GM23338 (cell line): ENCODE data around the gene THSD7A. TPM values are rescaled to one million over a fixed set of nuclear protein-coding genes. Genes with fewer than 3 reads are reported as not detected.

ENCODE experiments used
- ATAC-seq: fragments of 200-7000 bp; cut with Tn5 transposase; 3 replicates; pipeline ENCODE4 v1.9.1; 2020
- DNase-seq: peaks from one replicate; pipeline ENCODE4 v3.0.0-alpha.2; 2015; ENCODE audit warnings: low spot score
- H2AFZ ChIP-seq: fragments of 200-600 bp; sonication (generic); 2 replicates; pipeline ENCODE4 v1.8.0; 2016; ENCODE audit warnings: antibody characterized with exemption, mild to moderate bottlenecking, moderate library complexity
- H3F3A ChIP-seq: fragments of 200-600 bp; sonication (generic); replicated peaks from 2 replicates; pipeline ENCODE4 v1.8.0; 2017; ENCODE audit warnings: antibody characterized with exemption, mixed run types, low read depth
- H3K27ac ChIP-seq: fragments of 200-600 bp; sonication (generic); 2 replicates; pipeline ENCODE4 v1.6.1; 2016; ENCODE audit warnings: low read depth
- H3K27me3 ChIP-seq: fragments of 200-600 bp; sonication (generic); 2 replicates; pipeline ENCODE4 v1.8.0; 2016; ENCODE audit warnings: mild to moderate bottlenecking, mixed run types, moderate library complexity; ENCODE audit not compliant: insufficient read depth
- H3K36me3 ChIP-seq: fragments of 200-600 bp; sonication (generic); 2 replicates; pipeline ENCODE4 v1.8.0; 2016; ENCODE audit warnings: mild to moderate bottlenecking; ENCODE audit not compliant: insufficient read depth
- H3K4me1 ChIP-seq: fragments of 200-600 bp; sonication (generic); 2 replicates; pipeline ENCODE4 v1.8.0; 2016; ENCODE audit warnings: mild to moderate bottlenecking, moderate library complexity; ENCODE audit not compliant: insufficient read depth
- H3K4me2 ChIP-seq: fragments of 200-600 bp; sonication (generic); 2 replicates; pipeline ENCODE4 v1.7.1; 2017; ENCODE audit warnings: mixed run types
- H3K4me3 ChIP-seq: fragments of 200-600 bp; sonication (generic); 2 replicates; pipeline ENCODE4 v1.6.1; 2016; ENCODE audit warnings: mixed run types
- H3K79me2 ChIP-seq: fragments of 200-600 bp; sonication (generic); replicated peaks from 2 replicates; pipeline ENCODE4 v1.8.0; 2017; ENCODE audit warnings: mild to moderate bottlenecking; ENCODE audit not compliant: insufficient read depth
- H3K9me2 ChIP-seq: fragments of 200-600 bp; sonication (generic); 2 replicates; pipeline ENCODE4 v1.8.0; 2017; ENCODE audit not compliant: insufficient read depth
- H4K20me1 ChIP-seq: fragments of 200-600 bp; sonication (generic); replicated peaks from 2 replicates; pipeline ENCODE4 v1.8.0; 2017; ENCODE audit warnings: mild to moderate bottlenecking; ENCODE audit not compliant: insufficient read depth
- H3K27ac Mint-ChIP-seq: 2 replicates; pipeline ENCODE4 v1.8.0; 2020; ENCODE audit warnings: inconsistent platforms, mild to moderate bottlenecking, moderate library complexity, mixed read lengths
- H3K27me3 Mint-ChIP-seq: 3 replicates; pipeline ENCODE4 v1.8.0; 2022; ENCODE audit warnings: low read depth, mild to moderate bottlenecking, moderate library complexity, mixed read lengths, inconsistent platforms; ENCODE audit not compliant: insufficient read depth, poor library complexity
- H3K36me3 Mint-ChIP-seq: 3 replicates; pipeline ENCODE4 v1.8.0; 2021; ENCODE audit warnings: low read depth, mild to moderate bottlenecking, inconsistent platforms, moderate library complexity, mixed read lengths
- H3K4me1 Mint-ChIP-seq: 3 replicates; pipeline ENCODE4 v1.8.0; 2020; ENCODE audit warnings: mild to moderate bottlenecking, inconsistent platforms, mixed read lengths
- H3K4me3 Mint-ChIP-seq: 3 replicates; pipeline ENCODE4 v1.8.0; 2021; ENCODE audit warnings: moderate library complexity, mild to moderate bottlenecking, inconsistent platforms, mixed read lengths
- H3K9me3 Mint-ChIP-seq: 3 replicates; pipeline ENCODE4 v1.8.0; 2020; ENCODE audit warnings: moderate library complexity, mild to moderate bottlenecking, inconsistent platforms, mixed read lengths
- CREB1 ChIP-seq: fragments of 250-450 bp; sonication (Bioruptor Pico); IDR thresholded peaks from 2 replicates; pipeline ENCODE4 v1.5.0; 2020; ENCODE audit warnings: low read depth, mild to moderate bottlenecking, moderate library complexity
- EZH2phosphoT487 ChIP-seq: fragments of 200-600 bp; sonication (generic); IDR thresholded peaks from one replicate; pipeline ENCODE4 v1.8.1; 2018; ENCODE audit warnings: antibody characterized with exemption; ENCODE audit not compliant: unreplicated experiment
- NANOG ChIP-seq: IDR thresholded peaks from 2 replicates; pipeline ENCODE4 v1.6.1; 2016; ENCODE audit warnings: antibody characterized with exemption, borderline replicate concordance
- POLR2AphosphoS5 ChIP-seq: IDR thresholded peaks from 2 replicates; pipeline ENCODE4 v1.6.1; 2016; ENCODE audit warnings: antibody characterized with exemption, low read depth
- REST ChIP-seq: IDR thresholded peaks from one replicate; pipeline ENCODE4 v1.6.1; 2018; ENCODE audit warnings: antibody characterized with exemption; ENCODE audit not compliant: unreplicated experiment
- ZNF331 ChIP-seq: fragments of 250-450 bp; sonication (Bioruptor Pico); IDR thresholded peaks from 2 replicates; pipeline ENCODE4 v1.5.0; 2020; ENCODE audit warnings: low read depth, mild to moderate bottlenecking, moderate library complexity
- ZNF462 ChIP-seq: fragments of 250-450 bp; sonication (Bioruptor Pico); IDR thresholded peaks from 2 replicates; pipeline ENCODE4 v1.5.0; 2020; ENCODE audit warnings: mild to moderate bottlenecking, moderate library complexity
- polyA plus RNA-seq: library from polyadenylated mRNA; unstranded; fragments of >200 nt; fragmentation: Nextera tagmentation; extraction: Ambion mirVana; gene quantifications from 2 replicates; pipeline ENCODE4 v1.2.1, GENCODE V29; 2016
- total RNA-seq: library from RNA; depleted of rRNA; stranded (reverse); fragments of >200 nt; shearing (Covaris generic); gene quantifications from 2 replicates; pipeline ENCODE4 v1.2.3, GENCODE V29; 2014

The THSD7A gene
- total and polyA plus RNA-seq, 2 experiments from 2014 or later = 1.3 to 2.1 TPM

DNA sequence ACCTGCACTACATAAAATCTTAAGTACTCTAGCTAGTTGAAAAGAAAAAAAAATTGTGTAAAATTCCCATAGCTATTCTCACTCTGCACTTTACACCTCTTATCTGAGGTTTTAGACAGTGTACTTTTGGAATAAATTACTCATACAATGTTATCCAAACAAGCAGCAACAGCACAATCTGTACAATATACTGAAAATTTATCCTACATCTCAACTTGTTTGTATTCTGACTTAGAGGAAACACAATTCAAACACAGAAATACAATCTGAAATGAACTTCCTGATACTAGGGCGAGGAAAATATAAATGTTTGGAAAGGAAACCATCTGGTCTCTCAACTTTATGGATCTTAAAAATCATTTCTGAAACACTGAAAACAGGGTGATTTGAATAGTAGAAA is 381.7 kb downstream of the THSD7A start:
- Histone ChIP-seq H3K27ac (no peak overlapping the region), H3F3A (no peaks in the 10 kb centered on the region), H3K79me2 (no peaks in the 10 kb centered on the region), H3K9me2 (no peaks in the 10 kb centered on the region), H2AFZ (no peak overlapping the region), H4K20me1 (no peaks in the 10 kb centered on the region), H3K4me3 (no peak overlapping the region), H3K4me1 (no peaks in the 10 kb centered on the region), H3K27me3 (no peaks in the 10 kb centered on the region), H3K36me3 (no peaks in the 10 kb centered on the region), H3K4me2 (no peak overlapping the region)
- DNase-seq (no peak), ATAC-seq (no peak)
- Mint-ChIP-seq H3K36me3 (no peaks in the 10 kb centered on the region), H3K27ac (no peak overlapping the region), H3K4me1 (no peaks in the 10 kb centered on the region), H3K9me3 (no peaks in the 10 kb centered on the region), H3K4me3 (no peak overlapping the region), H3K27me3 (no peaks in the 10 kb centered on the region)
- no peak for TF ChIP-seq REST
- no peak for TF ChIP-seq ZNF331
- no peak for TF ChIP-seq POLR2AphosphoS5
- no peak for TF ChIP-seq CREB1 (CRISPR knock-in tag)
- no peak for TF ChIP-seq NANOG
- no peak for TF ChIP-seq EZH2phosphoT487

GRCh38 chr7:11449316-11449715 is 382.7 kb downstream of the THSD7A start:
- Histone ChIP-seq H3K36me3 (no peaks in the 10 kb centered on the region), H3K27me3 (no peaks in the 10 kb centered on the region), H3K4me2 (no peak overlapping the region), H3K27ac (no peak overlapping the region), H3K4me3 (no peak overlapping the region), H3K9me2 (no peaks in the 10 kb centered on the region), H3K4me1 (no peaks in the 10 kb centered on the region), H2AFZ (no peak overlapping the region), H4K20me1 (no peaks in the 10 kb centered on the region), H3F3A (no peaks in the 10 kb centered on the region), H3K79me2 (no peaks in the 10 kb centered on the region)
- TF ChIP-seq ZNF462 (CRISPR knock-in tag) = no peak
- Mint-ChIP-seq H3K4me1 (no peaks in the 10 kb centered on the region), H3K36me3 (no peaks in the 10 kb centered on the region), H3K27ac (no peak overlapping the region), H3K9me3 (no peaks in the 10 kb centered on the region), H3K27me3 (no peaks in the 10 kb centered on the region), H3K4me3 (no peak overlapping the region)
- no peak for ATAC-seq
- no peak for DNase-seq
